ENCODE measurements around the gene HRK. TPM values are rescaled to one million over a fixed set of nuclear protein-coding genes. Genes with fewer than 3 reads are reported as not detected.
A peak's percentile ranks its signal among the peaks of the same experiment; 100 is the strongest.

HRK gene
- total and polyA plus RNA-seq, 2 of the 13 experiments (the other 11 are each of a cell fraction or from before 2014, with no cell fraction given): 0.02 TPM; not detected in 1

DNA sequence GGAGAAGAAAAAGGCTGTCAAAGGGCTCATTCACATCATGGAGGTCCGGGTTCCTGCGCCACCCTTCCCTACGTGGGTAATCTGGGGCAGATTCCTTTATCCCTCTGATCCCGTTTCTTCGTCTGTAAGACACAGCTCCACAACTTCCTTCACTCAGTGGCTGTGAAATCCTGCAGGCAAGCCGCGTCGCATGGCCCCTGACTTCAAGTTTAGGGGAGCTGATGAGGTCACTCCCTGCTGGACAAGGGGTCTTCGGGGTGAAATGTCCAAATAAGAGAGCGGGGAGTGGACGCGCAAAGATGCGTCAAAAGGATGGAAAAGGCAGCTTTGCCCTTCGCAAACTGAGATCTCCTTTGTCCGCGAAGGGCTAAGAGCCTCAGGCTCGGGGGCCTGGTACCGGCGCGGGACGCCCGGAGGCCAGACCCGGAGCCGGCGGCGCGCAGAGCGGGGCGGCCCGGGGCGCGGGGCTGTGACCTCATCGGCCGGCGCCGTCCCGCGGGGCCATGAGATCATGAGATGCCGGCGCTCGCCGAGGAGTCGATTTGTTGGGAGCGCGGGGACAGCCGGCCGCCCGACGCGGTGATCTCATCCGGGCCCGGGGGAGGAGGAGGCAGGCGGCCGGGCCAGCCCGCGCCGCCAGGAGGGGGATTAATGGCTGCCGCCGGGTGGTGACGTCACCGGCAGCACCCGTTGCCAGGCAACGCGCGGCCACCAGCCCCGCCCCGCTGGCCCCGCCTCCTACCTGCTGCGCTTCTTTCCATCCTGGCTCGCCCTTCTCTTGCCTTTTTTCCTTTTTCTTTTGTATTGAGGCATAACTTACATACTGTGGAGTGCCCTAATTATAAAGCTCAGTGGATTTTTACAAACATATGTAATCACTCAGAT lies 62.1 kb downstream of the HRK start (continued):
- TF ChIP-seq, protein P1, sequence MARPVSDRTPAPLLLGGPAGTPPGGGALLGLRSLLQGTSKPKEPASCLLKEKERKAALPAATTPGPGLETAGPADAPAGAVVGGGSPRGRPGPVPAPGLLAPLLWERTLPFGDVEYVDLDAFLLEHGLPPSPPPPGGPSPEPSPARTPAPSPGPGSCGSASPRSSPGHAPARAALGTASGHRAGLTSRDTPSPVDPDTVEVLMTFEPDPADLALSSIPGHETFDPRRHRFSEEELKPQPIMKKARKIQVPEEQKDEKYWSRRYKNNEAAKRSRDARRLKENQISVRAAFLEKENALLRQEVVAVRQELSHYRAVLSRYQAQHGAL (CRISPR knock-in tag; IDR thresholded peaks at IDR 0.05; ENCODE audit: not compliant biosample characterization): no peak
- TF ChIP-seq, protein P2, sequence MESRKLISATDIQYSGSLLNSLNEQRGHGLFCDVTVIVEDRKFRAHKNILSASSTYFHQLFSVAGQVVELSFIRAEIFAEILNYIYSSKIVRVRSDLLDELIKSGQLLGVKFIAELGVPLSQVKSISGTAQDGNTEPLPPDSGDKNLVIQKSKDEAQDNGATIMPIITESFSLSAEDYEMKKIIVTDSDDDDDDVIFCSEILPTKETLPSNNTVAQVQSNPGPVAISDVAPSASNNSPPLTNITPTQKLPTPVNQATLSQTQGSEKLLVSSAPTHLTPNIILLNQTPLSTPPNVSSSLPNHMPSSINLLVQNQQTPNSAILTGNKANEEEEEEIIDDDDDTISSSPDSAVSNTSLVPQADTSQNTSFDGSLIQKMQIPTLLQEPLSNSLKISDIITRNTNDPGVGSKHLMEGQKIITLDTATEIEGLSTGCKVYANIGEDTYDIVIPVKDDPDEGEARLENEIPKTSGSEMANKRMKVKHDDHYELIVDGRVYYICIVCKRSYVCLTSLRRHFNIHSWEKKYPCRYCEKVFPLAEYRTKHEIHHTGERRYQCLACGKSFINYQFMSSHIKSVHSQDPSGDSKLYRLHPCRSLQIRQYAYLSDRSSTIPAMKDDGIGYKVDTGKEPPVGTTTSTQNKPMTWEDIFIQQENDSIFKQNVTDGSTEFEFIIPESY (CRISPR knock-in tag; IDR thresholded peaks at IDR 0.05): no peak
- TF ChIP-seq PHF20 (CRISPR knock-in tag; IDR thresholded peaks at IDR 0.05) (peak; percentile 85), CEBPG (CRISPR knock-in tag; IDR thresholded peaks at IDR 0.05) (0 out of 2 replicates have a peak, but pooled peaks have one; percentile 2), ZNF296 (CRISPR knock-in tag; conservative IDR thresholded peaks at IDR 0.05) (no peak), ZBTB20 (CRISPR knock-in tag; IDR thresholded peaks at IDR 0.05; ENCODE audit: borderline replicate concordance, low read depth) (0 out of 2 replicates have a peak, but pooled peaks have one; percentile 32), MAZ (IDR thresholded peaks at IDR 0.05; ENCODE audit: borderline replicate concordance, low read depth, low read length) (no peak), MAZ (CRISPR knock-in tag; IDR thresholded peaks at IDR 0.05; ENCODE audit: low read depth) (peak; percentile 56; the same call in 1 of the 2 replicates), MXI1 (IDR thresholded peaks at IDR 0.05; ENCODE audit: borderline replicate concordance, low read depth, low read length) (peak; percentile 72; the same call in 1 of the 3 replicates), HES4 (CRISPR knock-in tag; IDR thresholded peaks at IDR 0.05; ENCODE audit: borderline replicate concordance) (0 out of 2 replicates have a peak, but pooled peaks have one; percentile 56), NR2C2 (CRISPR knock-in tag; IDR thresholded peaks at IDR 0.05; ENCODE audit: borderline replicate concordance) (peak; percentile 40; the same call in 1 of the 2 replicates), TAF15 (IDR thresholded peaks at IDR 0.05; ENCODE audit: low read depth, low read length, poor library complexity, severe bottlenecking) (no peak), SNRNP70 (IDR thresholded peaks at IDR 0.05; ENCODE audit: low read depth, low read length) (no peak), SALL1 (CRISPR knock-in tag; IDR thresholded peaks at IDR 0.05) (peak; percentile 42), MED8 (CRISPR knock-in tag; IDR thresholded peaks at IDR 0.05; ENCODE audit: insufficient replicate concordance) (no peak), RARG (CRISPR knock-in tag; IDR thresholded peaks at IDR 0.05; ENCODE audit: low read depth) (no peak), ZNF547 (CRISPR knock-in tag; IDR thresholded peaks at IDR 0.05) (peak; percentile 55; the same call in 1 of the 2 replicates), PHF8 (CRISPR knock-in tag; IDR thresholded peaks at IDR 0.05) (peak; percentile 79), MTA1 (CRISPR knock-in tag; IDR thresholded peaks at IDR 0.05; ENCODE audit: borderline replicate concordance) (peak; percentile 53; the same call in 1 of the 2 replicates)
- TF ChIP-seq, protein P3, sequence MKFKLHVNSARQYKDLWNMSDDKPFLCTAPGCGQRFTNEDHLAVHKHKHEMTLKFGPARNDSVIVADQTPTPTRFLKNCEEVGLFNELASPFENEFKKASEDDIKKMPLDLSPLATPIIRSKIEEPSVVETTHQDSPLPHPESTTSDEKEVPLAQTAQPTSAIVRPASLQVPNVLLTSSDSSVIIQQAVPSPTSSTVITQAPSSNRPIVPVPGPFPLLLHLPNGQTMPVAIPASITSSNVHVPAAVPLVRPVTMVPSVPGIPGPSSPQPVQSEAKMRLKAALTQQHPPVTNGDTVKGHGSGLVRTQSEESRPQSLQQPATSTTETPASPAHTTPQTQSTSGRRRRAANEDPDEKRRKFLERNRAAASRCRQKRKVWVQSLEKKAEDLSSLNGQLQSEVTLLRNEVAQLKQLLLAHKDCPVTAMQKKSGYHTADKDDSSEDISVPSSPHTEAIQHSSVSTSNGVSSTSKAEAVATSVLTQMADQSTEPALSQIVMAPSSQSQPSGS (CRISPR knock-in tag; IDR thresholded peaks at IDR 0.05): peak; percentile 94
- TF ChIP-seq, protein P4, sequence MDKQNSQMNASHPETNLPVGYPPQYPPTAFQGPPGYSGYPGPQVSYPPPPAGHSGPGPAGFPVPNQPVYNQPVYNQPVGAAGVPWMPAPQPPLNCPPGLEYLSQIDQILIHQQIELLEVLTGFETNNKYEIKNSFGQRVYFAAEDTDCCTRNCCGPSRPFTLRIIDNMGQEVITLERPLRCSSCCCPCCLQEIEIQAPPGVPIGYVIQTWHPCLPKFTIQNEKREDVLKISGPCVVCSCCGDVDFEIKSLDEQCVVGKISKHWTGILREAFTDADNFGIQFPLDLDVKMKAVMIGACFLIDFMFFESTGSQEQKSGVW (CRISPR knock-in tag; IDR thresholded peaks at IDR 0.05; ENCODE audit: borderline replicate concordance): no peak
- TF ChIP-seq, protein P5, sequence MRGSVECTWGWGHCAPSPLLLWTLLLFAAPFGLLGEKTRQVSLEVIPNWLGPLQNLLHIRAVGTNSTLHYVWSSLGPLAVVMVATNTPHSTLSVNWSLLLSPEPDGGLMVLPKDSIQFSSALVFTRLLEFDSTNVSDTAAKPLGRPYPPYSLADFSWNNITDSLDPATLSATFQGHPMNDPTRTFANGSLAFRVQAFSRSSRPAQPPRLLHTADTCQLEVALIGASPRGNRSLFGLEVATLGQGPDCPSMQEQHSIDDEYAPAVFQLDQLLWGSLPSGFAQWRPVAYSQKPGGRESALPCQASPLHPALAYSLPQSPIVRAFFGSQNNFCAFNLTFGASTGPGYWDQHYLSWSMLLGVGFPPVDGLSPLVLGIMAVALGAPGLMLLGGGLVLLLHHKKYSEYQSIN (CRISPR knock-in tag; IDR thresholded peaks at IDR 0.05; ENCODE audit: borderline replicate concordance): no peak
